ENCODE measurements around the gene YIF1A. TPM values are rescaled to one million over a fixed set of nuclear protein-coding genes. Genes with fewer than 3 reads are reported as not detected.

YIF1A gene
- total RNA-seq, 1 experiment from 2014 or later: 81.8 TPM

DNA sequence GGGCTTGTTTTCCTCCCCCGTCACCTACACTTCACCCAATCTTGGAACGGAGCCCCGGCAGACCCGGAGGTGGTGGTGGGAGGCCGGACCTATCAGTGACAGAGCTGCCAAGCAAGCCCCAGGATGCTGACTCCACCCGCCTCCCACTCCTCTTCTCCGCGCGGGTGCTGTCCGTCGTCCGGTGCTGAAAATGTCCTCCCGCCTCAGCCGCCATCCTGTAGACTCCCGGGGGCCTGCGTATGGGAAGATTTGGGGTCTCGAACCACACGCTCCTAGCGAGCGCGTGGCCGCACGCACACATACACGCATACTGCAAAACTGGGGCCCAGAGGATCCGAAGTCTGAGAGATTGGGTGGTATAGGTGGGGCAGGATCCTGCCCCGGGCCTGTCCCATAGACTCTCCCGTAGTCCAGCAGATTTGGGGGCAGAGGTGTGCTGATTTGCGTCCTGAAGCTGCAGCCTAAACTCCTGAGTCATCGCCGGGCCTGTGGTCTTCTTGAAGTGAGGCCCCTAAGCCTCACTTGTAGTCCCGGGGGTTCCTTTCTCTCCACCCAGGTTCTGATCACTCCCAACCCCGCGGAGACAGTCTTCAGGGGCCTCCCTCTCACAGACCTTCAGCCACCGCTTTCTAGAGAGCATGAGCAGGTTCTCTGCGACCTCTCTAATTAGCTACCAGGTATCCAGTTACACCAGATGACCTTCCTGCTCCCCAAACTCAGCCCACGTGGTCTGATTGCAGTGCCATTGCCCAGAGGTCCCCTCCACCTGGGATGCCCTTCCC is 796 bp upstream of the YIF1A start:
- peak overlapping the region; percentile 96 for H3K4me3 ChIP-seq
- peak overlapping the region; percentile 71 for H3K27ac ChIP-seq
- H3F3A ChIP-seq (ENCODE audit: insufficient read depth, low read depth): peaks cover 20% of the 10 kb centered on the region
- H3K79me2 ChIP-seq (ENCODE audit: low read depth): peaks cover 24% of the 10 kb centered on the region
- intact Hi-C loops (cut with micrococcal nuclease; ENCODE audit: unreplicated experiment): loop anchor here (1.0 kb wide), 1 partner anchor 47 kb away; the partner anchor contains the start of gene RIN1
- H3K36me3 ChIP-seq (ENCODE audit: low read depth): no peaks in the 10 kb centered on the region
- ChIA-PET CTCF (interaction anchor here (0.7 to 3.0 kb wide), 5 partner anchors 22 to 99 kb away, joined by 3 to 13 read pairs (median 4); partner anchors contain the start of gene RIN1), POLR2A (ENCODE audit: unreplicated experiment) (interaction anchor here (0.6 to 1.6 kb wide), 10 partner anchors 22 to 666 kb away, joined by 3 to 10 read pairs (median 4); no protein-coding TSS in a partner anchor)
- TSS peak; percentile 89 for BruUV-seq (replicated peaks)
- peaks cover 19% of the 10 kb centered on the region for H3K4me1 ChIP-seq (replicated peaks; ENCODE audit: insufficient read depth)
- no peaks in the 10 kb centered on the region for H3K9me3 ChIP-seq (ENCODE audit: insufficient read depth, low read depth)
- peak overlapping the region; percentile 81 for H2AFZ ChIP-seq
- peak overlapping the region; percentile 91 for H3K4me2 ChIP-seq
- no peaks in the 10 kb centered on the region for H3K9me2 ChIP-seq (ENCODE audit: insufficient read depth)
- H3K27me3 ChIP-seq (ENCODE audit: insufficient read depth, low read depth): no peaks in the 10 kb centered on the region
- TF ChIP-seq EZH2 (IDR thresholded peaks at IDR 0.05; ENCODE audit: low read depth) (no peak), CTCF (conservative IDR thresholded peaks at IDR 0.05) (no peak)
- DNase-seq: no peak
- peaks cover 8% of the 10 kb centered on the region for H4K20me1 ChIP-seq (ENCODE audit: insufficient read depth)

- Histone ChIP-seq H3K4me1 (replicated peaks; ENCODE audit: insufficient read depth) (peaks cover 19% of the 10 kb centered on the region), H4K20me1 (ENCODE audit: insufficient read depth) (peaks cover 16% of the 10 kb centered on the region), H3F3A (ENCODE audit: insufficient read depth, low read depth) (peaks cover 25% of the 10 kb centered on the region), H3K79me2 (ENCODE audit: low read depth) (peaks cover 24% of the 10 kb centered on the region), H3K36me3 (ENCODE audit: low read depth) (no peaks in the 10 kb centered on the region; the same call in 1 of the 2 replicates), H3K27me3 (ENCODE audit: insufficient read depth, low read depth) (no peaks in the 10 kb centered on the region), H2AFZ (peak overlapping the region; percentile 81; the same call in 1 of the 2 replicates), H3K4me3 (peak overlapping the region; percentile 96), H3K9me3 (ENCODE audit: insufficient read depth, low read depth) (no peaks in the 10 kb centered on the region), H3K9me2 (ENCODE audit: insufficient read depth) (no peaks in the 10 kb centered on the region), H3K4me2 (peak overlapping the region; percentile 90), H3K27ac (peak overlapping the region; percentile 59)
- CTCF ChIA-PET: interaction anchor here (0.7 to 3.0 kb wide), 2 partner anchors 24 to 127 kb away, joined by 13 to 19 read pairs; no protein-coding TSS in a partner anchor
- intact Hi-C loops (cut with micrococcal nuclease; ENCODE audit: unreplicated experiment): no loop called here
- DNase-seq: peak in 1 of 2 experiments; percentile 43
- POLR2A ChIA-PET (ENCODE audit: unreplicated experiment): interaction anchor here (1.6 kb wide), 1 partner anchor 25 kb away, joined by 8 read pairs; no protein-coding TSS in a partner anchor
- TSS peak; percentile 42 for BruUV-seq (replicated peaks)
- TF ChIP-seq EZH2 (IDR thresholded peaks at IDR 0.05; ENCODE audit: low read depth) (no peak), CTCF (conservative IDR thresholded peaks at IDR 0.05) (no peak)
Measured at GRCh38 chr11:66287889-66288670, 863 bp downstream of the YIF1A start.

DNA sequence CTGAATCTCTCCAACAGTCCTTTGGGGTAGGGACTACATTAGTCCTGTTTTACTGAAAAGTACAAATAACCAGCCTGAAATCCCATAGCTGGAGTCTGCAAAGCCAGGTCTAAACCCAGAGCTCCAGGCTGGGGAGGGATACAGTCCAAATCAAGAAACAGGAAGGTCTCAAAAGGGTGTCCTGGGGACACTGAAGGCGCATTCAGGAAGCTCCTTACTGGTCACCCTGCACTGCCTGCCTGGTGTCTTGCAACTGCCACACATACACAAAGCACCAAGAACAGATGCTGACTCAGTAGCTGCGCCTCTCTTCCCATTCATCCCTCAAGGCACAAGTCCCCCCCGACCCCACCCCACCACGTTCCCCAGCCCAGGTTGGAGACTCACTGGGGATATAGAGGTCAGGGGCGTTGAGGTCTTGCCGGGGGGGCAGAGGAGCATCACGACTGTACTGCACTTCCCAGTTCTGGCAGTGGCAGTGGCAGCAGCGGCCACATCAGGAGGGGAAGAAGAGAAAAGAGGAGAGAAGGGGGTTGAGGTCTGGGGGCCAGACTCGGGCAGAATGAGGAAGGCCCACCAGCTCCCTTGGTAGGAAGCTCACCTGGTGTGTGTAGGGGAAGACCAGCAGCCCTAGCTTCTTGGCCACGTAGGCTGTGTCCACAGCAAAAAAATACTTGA is 1.6 kb downstream of the YIF1A start:
- no peak for DNase-seq
- no peaks in the 10 kb centered on the region; the same call in 1 of the 2 replicates for H3K36me3 ChIP-seq (ENCODE audit: low read depth)
- TF ChIP-seq CTCF (conservative IDR thresholded peaks at IDR 0.05): no peak
- TF ChIP-seq EZH2 (IDR thresholded peaks at IDR 0.05; ENCODE audit: low read depth): no peak
- no peak overlapping the region for H2AFZ ChIP-seq
- peak overlapping the region; percentile 90 for H3K4me2 ChIP-seq
- H3K9me2 ChIP-seq (ENCODE audit: insufficient read depth): no peaks in the 10 kb centered on the region
- ChIA-PET POLR2A (ENCODE audit: unreplicated experiment) (no interaction called here), CTCF (interaction anchor here (0.7 kb wide), 1 partner anchor 127 kb away, joined by 19 read pairs; no protein-coding TSS in a partner anchor)
- H3K27me3 ChIP-seq (ENCODE audit: insufficient read depth, low read depth): no peaks in the 10 kb centered on the region
- H4K20me1 ChIP-seq (ENCODE audit: insufficient read depth): peaks cover 21% of the 10 kb centered on the region
- peaks cover 24% of the 10 kb centered on the region for H3K79me2 ChIP-seq (ENCODE audit: low read depth)
- peak overlapping the region; percentile 96; the same call in 1 of the 2 replicates for H3K4me3 ChIP-seq
- intact Hi-C loops (cut with micrococcal nuclease; ENCODE audit: unreplicated experiment): no loop called here
- no peaks in the 10 kb centered on the region for H3K9me3 ChIP-seq (ENCODE audit: insufficient read depth, low read depth)
- peaks cover 30% of the 10 kb centered on the region for H3F3A ChIP-seq (ENCODE audit: insufficient read depth, low read depth)
- H3K27ac ChIP-seq: no peak overlapping the region
- BruUV-seq (replicated peaks): no TSS peak
- peaks cover 19% of the 10 kb centered on the region for H3K4me1 ChIP-seq (replicated peaks; ENCODE audit: insufficient read depth)
